HG03439 (cell line): ENCODE data around the gene SETD1A.

ENCODE experiments used
- ATAC-seq: cut with Tn5 transposase; IDR thresholded peaks from one replicate; pipeline ENCODE4 v1.9.1; 2021; ENCODE audit warnings: mild to moderate bottlenecking, moderate library complexity; ENCODE audit not compliant: unreplicated experiment

SETD1A gene

DNA sequence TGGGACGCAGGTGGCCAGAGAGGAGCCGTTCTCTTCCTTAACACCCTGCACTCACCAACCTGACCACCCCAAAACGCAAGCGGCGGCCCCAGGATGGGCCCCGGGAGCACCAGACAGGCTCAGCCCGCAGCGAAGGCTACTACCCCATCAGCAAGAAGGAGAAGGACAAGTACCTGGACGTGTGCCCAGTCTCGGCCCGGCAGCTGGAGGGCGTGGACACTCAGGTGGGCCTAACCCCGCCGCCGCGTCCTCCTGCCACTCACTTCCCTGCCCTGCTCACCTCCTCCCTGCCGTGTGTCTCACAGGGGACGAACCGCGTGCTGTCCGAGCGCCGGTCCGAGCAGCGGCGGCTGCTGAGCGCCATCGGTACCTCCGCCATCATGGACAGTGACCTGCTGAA, 22.9 kb downstream of the SETD1A start:
- ATAC-seq = no peak

DNA sequence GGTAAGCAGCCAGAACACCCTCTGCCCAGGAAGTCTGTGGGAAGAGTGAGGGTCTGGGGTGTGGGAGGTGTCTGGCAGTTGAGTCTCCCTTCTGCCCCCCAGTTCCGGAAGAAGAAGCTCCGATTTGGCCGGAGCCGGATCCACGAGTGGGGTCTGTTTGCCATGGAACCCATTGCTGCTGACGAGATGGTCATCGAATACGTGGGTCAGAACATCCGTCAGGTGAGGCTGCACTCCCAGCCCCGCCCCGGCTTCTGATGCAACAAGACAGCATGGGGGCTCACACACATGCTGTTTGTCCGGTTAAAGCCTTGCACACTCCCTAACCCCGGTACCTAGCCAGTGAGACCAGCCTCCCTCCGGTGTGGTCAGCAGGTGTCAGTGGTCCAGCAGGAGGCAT, 23.4 kb downstream of the SETD1A start:
- no peak for ATAC-seq

- ATAC-seq = no peak
Measured at GRCh38 chr16:30982548-30983288, 25.2 kb downstream of the SETD1A start.

DNA sequence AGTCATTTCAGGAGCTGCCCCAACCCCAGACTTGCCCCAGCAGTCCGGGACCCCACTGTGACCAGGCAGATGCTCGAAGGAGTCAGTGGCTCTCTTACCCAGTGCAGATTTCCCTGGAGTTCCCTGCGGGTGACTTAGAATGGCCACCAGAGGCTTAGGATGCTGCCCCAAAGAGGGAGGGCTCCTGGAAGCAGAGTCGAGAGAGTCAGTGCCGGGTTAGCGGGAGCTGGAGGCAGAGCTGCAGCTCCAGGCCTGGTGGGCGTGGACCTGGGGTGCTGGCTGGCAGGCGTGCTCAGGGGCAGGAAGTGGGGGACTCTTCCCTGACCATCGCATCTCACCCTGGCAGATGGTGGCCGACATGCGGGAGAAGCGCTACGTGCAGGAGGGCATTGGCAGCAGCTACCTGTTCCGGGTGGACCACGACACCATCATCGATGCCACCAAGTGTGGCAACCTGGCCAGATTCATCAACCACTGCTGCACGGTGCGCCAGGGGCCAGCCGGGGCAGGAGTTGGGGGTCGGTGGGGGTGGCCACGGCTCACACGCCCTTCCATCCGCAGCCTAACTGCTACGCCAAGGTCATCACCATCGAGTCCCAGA, 25.8 kb downstream of the SETD1A start:
- no peak for ATAC-seq

DNA sequence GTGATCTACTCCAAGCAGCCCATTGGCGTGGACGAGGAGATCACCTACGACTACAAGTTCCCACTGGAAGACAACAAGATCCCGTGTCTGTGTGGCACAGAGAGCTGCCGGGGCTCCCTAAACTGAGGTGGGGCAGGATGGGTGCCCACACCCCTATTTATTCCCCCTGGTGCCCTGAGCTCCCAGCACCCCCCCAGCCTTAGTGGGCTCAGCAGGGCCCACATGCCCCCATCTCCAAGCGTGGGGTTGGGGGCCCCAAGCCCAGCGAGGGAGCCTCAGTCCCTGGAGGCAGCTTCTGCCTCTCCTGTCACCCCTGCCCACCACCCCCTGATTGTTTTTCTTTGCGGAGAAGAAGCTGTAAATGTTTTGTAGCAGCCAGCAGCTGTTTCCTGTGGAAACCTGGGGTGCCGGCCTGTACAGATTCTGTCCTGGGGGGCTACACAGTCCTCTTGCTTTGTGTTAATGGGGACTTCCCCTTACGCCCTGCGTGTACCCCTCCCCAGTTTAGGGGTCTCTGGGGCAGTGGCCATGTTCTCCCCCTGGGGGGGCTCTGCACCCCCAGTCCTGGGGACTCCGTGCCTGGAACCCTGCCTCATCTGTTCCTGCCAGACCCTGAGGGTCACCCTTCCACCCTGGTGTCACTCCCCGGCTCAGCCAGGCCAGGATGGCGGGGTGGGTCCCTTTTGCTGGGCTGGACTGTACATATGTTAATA, 26.5 kb downstream of the SETD1A start:
- no peak for ATAC-seq

GRCh38 chr16:30984669-30985400, 27.3 kb downstream of the SETD1A start, which contains the start of gene HSD3B7:
TSS of gene HSD3B7 (plus strand) at chr16:30985207. CDS start at chr16:30985659, 452 bp downstream.
- ATAC-seq = peak; percentile 43

GRCh38 chr16:30985401-30986128, 28.0 kb downstream of the SETD1A start:
- ATAC-seq = no peak

- no peak for ATAC-seq
Measured at GRCh38 chr16:30986129-30986991, 28.8 kb downstream of the SETD1A start.

DNA sequence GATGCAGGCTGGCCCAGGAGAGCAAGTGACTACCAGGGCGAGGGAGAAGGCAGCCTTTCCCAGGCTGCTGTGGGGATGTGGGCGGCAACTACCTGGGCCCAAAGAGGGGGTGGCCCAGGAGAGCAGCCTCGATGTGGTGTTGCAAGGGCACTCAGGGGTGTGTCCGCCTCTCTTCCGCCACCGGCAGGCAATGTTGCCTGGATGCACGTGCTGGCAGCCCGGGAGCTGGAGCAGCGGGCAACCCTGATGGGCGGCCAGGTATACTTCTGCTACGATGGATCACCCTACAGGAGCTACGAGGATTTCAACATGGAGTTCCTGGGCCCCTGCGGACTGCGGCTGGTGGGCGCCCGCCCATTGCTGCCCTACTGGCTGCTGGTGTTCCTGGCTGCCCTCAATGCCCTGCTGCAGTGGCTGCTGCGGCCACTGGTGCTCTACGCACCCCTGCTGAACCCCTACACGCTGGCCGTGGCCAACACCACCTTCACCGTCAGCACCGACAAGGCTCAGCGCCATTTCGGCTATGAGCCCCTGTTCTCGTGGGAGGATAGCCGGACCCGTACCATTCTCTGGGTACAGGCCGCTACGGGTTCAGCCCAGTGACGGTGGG, 30.1 kb downstream of the SETD1A start:
- no peak for ATAC-seq

- no peak for ATAC-seq
Measured at GRCh38 chr16:30989469-30990047, 32.0 kb downstream of the SETD1A start.

DNA sequence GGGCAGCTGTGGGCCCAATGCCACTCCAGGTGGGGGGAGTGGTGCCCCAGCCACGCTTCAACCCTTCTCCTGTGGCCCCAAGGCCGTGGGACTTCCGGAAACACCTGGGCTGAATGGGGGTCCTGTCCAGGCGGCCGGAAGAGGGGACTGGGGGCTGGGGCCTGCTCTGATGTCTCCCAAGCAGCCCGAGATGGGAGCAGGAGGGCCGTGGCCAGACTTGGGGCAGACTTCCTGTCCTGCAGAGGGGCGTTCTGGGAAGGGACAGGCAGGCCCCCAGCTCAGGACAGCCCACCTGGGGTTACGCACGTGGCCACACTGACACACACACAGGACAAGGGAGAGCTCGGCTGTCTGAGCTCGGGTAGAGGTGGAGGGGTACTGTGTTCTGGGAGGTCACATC, 32.6 kb downstream of the SETD1A start:
- no peak for ATAC-seq

- no peak for ATAC-seq
Measured at GRCh38 chr16:30991052-30991451, 33.5 kb downstream of the SETD1A start.

DNA sequence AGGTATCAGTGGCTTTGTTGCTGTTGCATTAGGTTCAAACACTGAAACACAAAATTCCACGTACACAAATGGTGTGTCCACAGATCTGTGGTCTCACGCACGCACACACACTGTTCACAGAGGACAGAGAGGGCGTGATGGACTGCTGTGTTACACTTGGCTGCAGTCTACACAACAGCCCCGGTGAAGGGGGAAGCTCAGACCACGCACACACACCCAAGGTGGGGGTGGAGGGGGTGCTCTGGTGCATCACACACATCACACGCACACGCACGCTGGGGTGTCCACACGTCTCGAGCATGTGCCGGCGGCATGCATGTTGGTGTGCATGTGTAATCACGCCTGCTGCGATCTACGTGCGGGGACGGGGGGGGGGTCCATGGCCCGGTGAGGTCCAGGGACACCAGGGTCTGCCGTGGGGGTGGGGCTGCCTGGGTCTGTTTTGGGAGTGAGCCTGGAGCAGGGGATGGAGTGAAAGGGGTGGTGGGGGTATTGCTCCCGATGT, 34.8 kb downstream of the SETD1A start:
- no peak for ATAC-seq

GRCh38 chr16:30992931-30993816, 35.6 kb downstream of the SETD1A start:
- no peak for ATAC-seq

DNA sequence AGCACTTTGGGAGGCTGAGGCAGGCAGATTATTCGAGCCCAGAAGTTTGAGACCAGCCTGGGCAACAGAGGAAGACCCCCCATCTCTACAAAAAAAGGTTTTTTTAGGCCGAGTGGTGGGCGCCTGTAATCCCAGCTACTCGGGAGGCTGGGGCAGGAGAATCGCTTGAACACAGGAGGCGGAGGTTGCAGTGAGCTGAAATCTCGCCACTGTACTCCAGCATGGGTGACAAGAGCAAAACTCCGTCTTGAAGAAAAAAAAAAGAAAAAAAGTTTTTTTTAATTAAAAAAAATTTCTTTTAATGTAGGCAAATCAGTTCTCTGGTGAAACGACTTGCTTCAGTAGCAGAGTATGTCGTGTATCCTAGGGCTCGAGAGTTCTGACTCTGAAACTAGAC, 38.4 kb downstream of the SETD1A start:
- ATAC-seq = no peak

DNA sequence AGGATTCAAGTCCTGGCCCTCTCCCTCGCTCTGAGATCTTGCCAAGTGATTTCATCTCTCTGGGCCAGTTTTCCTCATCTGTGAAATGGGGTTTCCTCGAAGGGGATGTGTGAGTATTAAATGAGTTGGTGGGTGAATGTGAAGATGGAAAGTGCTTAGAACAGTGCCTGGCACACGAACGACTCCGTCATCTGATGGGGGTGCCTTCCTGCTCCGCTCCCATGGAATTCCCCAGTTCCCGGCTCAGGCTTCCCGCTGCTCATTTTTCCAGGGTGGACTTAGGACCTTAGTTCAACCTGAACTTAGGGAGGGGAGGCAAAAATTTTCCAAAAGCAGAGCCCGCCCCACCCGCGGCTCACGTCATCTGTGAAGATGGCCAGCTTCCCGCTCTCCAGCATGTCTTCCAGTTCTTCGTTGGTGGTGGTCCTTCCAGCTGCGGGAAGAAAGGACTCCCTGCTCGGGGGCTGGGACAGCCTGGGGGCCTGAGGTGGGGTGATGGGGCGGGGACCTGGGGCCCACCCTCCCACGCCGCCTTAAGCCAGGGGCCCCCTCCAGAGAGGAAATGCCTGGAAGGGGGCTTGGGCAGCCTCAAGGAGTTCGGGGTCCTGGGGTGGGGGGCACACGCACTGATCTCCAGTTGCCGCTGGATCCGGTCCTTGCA, 38.9 kb downstream of the SETD1A start:
- no peak for ATAC-seq
